Keratinocyte (primary cell): ENCODE results near the gene GPR176. TPM values are rescaled to one million over a fixed set of nuclear protein-coding genes. Genes with fewer than 3 reads are reported as not detected.

Source experiments
- DNase-seq: peaks from one replicate; pipeline ENCODE4 v3.0.0-alpha.2; 2011; ENCODE audit warnings: low read depth, missing footprints, low spot score
- FAIRE-seq: peaks from 2 replicates; lab custom pipeline; 2011; peaks lifted over from hg19 to GRCh38; lab: Jason Lieb, UNC
- H2AFZ ChIP-seq: 2 replicates; pipeline ENCODE4 v1.6.0; 2012; ENCODE audit warnings: low read length, control low read depth, inconsistent platforms; ENCODE audit not compliant: control insufficient read depth
- H3K27ac ChIP-seq: 2 replicates; pipeline ENCODE4 v1.5.1; 2011; ENCODE audit warnings: low read length; ENCODE audit not compliant: control insufficient read depth, insufficient read depth
- H3K27me3 ChIP-seq: 3 replicates; pipeline ENCODE4 v1.6.0; 2011; ENCODE audit warnings: low read length; ENCODE audit not compliant: control insufficient read depth, insufficient read depth; ENCODE audit errors: extremely low read depth
- H3K36me3 ChIP-seq, 2 experiments: 2 replicates in 1 of 2; 3 replicates in 1 of 2; pipeline ENCODE4 v1.5.1; 2011; ENCODE audit warnings: low read length in 2 of 2, mild to moderate bottlenecking in 1 of 2; ENCODE audit not compliant: control insufficient read depth in 2 of 2, insufficient read depth in 2 of 2; ENCODE audit errors: extremely low read depth in 1 of 2
- H3K4me1 ChIP-seq: 3 replicates; pipeline ENCODE4 v1.5.1; 2011; ENCODE audit warnings: low read length; ENCODE audit not compliant: control insufficient read depth, insufficient read depth; ENCODE audit errors: extremely low read depth
- H3K4me2 ChIP-seq: 3 replicates; pipeline ENCODE4 v1.6.0; 2011; ENCODE audit warnings: low read depth, low read length; ENCODE audit not compliant: control insufficient read depth, insufficient read depth; ENCODE audit errors: extremely low read depth
- H3K4me3 ChIP-seq, 3 experiments: fragments of 200-600 bp in 1 of 3; sonication (generic) in 1 of 3; 2 replicates in 2 of 3; 3 replicates in 1 of 3; pipeline ENCODE4 v1.5.1; 2011 to 2016; ENCODE audit warnings: low read length in 3 of 3, mild to moderate bottlenecking in 3 of 3, control low read depth in 2 of 3, inconsistent platforms in 1 of 3, low read depth in 1 of 3, mixed read lengths in 1 of 3, mixed run types in 1 of 3, moderate library complexity in 1 of 3; ENCODE audit not compliant: control insufficient read depth in 2 of 3, insufficient read depth in 2 of 3; ENCODE audit errors: extremely low read depth in 1 of 3
- H3K79me2 ChIP-seq: 2 replicates; pipeline ENCODE4 v1.6.0; 2012; ENCODE audit warnings: low read length; ENCODE audit not compliant: control insufficient read depth, insufficient read depth
- H3K9ac ChIP-seq: 3 replicates; pipeline ENCODE4 v1.6.0; 2011; ENCODE audit warnings: low read length; ENCODE audit not compliant: control insufficient read depth, insufficient read depth; ENCODE audit errors: extremely low read depth
- H3K9me1 ChIP-seq: 3 replicates; pipeline ENCODE4 v1.6.0; 2011; ENCODE audit warnings: low read length; ENCODE audit not compliant: control insufficient read depth, insufficient read depth; ENCODE audit errors: extremely low read depth
- H3K9me3 ChIP-seq: 2 replicates; pipeline ENCODE4 v1.5.1; 2012; ENCODE audit warnings: low read depth, low read length; ENCODE audit not compliant: control insufficient read depth
- H4K20me1 ChIP-seq: 3 replicates; pipeline ENCODE4 v1.6.0; 2011; ENCODE audit warnings: low read length; ENCODE audit not compliant: control insufficient read depth, insufficient read depth; ENCODE audit errors: extremely low read depth
- EZH2 ChIP-seq: IDR thresholded peaks from one replicate; pipeline ENCODE4 v1.6.1; 2012; ENCODE audit warnings: inconsistent platforms, mild to moderate bottlenecking, low read length, moderate library complexity
- dilution Hi-C: fragments of 300-500 bp; cut with MboI; formaldehyde crosslinking; loops from one replicate; pipeline ENCODE4 v1.7.0; 2020; ENCODE audit warnings: low sequenced_read_pairs; ENCODE audit not compliant: extremely low pct_ligation_motif_present
- polyA plus RNA-seq, 5 experiments: library from polyadenylated mRNA; depleted of rRNA in 3 of 5; stranded (reverse) in 3 of 5; stranded (forward) in 1 of 5; unstranded in 1 of 5; fragments of >200 nt; gene quantifications; 1 replicate in 1 of 5; 2 replicates in 3 of 5; 3 replicates in 1 of 5; pipeline versions ENCODE4 v1.2.1 to v1.2.3, GENCODE V29; 2011 to 2012; ENCODE audit warnings: missing spikeins in 2 of 5, low read depth in 1 of 5, low replicate concordance in 1 of 5
- TF ChIP-seq, protein P1 (sequence below), 3 experiments: IDR thresholded peaks in 1 of 3; conservative IDR thresholded peaks in 1 of 3; optimal IDR thresholded peaks in 1 of 3; 2 replicates in 2 of 3; 3 replicates in 1 of 3; pipeline versions ENCODE3 to v1.5.1; 2011; ENCODE audit warnings: low read length in 3 of 3, mild to moderate bottlenecking in 3 of 3, moderate library complexity in 2 of 3, control low read depth in 1 of 3, inconsistent platforms in 1 of 3; ENCODE audit not compliant: insufficient read depth in 2 of 3; ENCODE audit errors: extremely low read depth in 1 of 3

Gene GPR176
- polyA plus RNA-seq, 1 donor (not counting 4 experiments of a cell fraction or from before 2014, with no cell fraction given) = 12.5 TPM

GRCh38 chr15:39935241-39935640 lies 15.2 kb upstream of the GPR176 start:
- H4K20me1 ChIP-seq = peaks cover 8% of the 10 kb centered on the region
- TF ChIP-seq, protein P1, sequence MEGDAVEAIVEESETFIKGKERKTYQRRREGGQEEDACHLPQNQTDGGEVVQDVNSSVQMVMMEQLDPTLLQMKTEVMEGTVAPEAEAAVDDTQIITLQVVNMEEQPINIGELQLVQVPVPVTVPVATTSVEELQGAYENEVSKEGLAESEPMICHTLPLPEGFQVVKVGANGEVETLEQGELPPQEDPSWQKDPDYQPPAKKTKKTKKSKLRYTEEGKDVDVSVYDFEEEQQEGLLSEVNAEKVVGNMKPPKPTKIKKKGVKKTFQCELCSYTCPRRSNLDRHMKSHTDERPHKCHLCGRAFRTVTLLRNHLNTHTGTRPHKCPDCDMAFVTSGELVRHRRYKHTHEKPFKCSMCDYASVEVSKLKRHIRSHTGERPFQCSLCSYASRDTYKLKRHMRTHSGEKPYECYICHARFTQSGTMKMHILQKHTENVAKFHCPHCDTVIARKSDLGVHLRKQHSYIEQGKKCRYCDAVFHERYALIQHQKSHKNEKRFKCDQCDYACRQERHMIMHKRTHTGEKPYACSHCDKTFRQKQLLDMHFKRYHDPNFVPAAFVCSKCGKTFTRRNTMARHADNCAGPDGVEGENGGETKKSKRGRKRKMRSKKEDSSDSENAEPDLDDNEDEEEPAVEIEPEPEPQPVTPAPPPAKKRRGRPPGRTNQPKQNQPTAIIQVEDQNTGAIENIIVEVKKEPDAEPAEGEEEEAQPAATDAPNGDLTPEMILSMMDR (optimal IDR thresholded peaks at IDR 0.05 in 1 of 3, IDR thresholded peaks at IDR 0.05 in 1 of 3, conservative IDR thresholded peaks at IDR 0.05 in 1 of 3; ENCODE audit: extremely low read depth in 1 of 3, insufficient read depth in 2 of 3, low read length in 3 of 3) = no peak
- TF ChIP-seq EZH2 = no peak
- dilution Hi-C loops = no loop called here

DNA sequence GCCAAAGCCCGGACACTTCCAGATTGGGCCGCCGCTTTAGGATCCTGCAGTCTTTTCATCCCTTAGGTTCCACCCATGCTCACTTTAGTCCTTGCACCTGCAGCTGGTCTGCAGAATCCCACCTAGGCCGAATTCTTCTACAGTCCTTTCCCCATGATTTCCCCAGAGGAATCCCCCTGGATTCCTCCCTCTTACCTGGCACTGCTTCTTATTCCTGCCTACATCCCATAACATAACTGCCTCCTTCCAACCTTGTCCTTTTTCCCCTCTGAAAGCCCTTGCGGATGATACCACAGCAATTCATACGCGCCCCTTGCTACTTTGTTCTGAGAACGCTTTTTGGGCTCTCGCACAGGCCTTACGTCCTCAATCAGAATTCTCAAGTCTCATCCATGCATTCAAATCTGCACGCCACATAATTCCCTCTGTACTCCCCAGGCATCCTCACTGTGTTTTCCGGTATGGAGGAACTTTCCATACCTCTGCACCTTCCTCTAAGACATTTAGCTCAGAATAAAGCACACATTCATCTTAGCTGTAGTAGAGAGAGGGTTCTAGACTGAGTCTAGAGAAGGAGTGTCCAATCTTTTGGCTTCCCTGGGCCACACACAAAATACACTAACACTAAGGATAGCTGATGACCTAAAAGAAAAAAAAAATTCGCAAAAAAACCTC lies 14.5 kb upstream of the GPR176 start:
- TF ChIP-seq, protein P1 (optimal IDR thresholded peaks at IDR 0.05 in 1 of 3, IDR thresholded peaks at IDR 0.05 in 1 of 3, conservative IDR thresholded peaks at IDR 0.05 in 1 of 3; ENCODE audit: extremely low read depth in 1 of 3, insufficient read depth in 2 of 3, low read length in 3 of 3) = no peak
- no peak for TF ChIP-seq EZH2
- no peak for DNase-seq
- H4K20me1 ChIP-seq = peaks cover 8% of the 10 kb centered on the region
- peak overlapping the region; percentile 64 for H2AFZ ChIP-seq
- H3K9me3 ChIP-seq = no peaks in the 10 kb centered on the region
- H3K27ac ChIP-seq = peak overlapping the region; percentile 80
- H3K4me1 ChIP-seq = peaks cover 23% of the 10 kb centered on the region
- peak overlapping the region; percentile 95 for H3K4me2 ChIP-seq
- peak overlapping the region; percentile 89 for H3K9ac ChIP-seq
- H3K27me3 ChIP-seq = no peaks in the 10 kb centered on the region
- peak overlapping the region; percentile 78 to 95 (median 79) for H3K4me3 ChIP-seq
- H3K36me3 ChIP-seq = peaks cover 6 to 9% of the 10 kb centered on the region in 2 experiments
- H3K79me2 ChIP-seq = peaks cover 49% of the 10 kb centered on the region
- H3K9me1 ChIP-seq = no peaks in the 10 kb centered on the region
- dilution Hi-C loops = no loop called here
- no peak for FAIRE-seq

More at GRCh38 chr15:39935241-39935640, 15.2 kb upstream of the GPR176 start:
- DNase-seq (no peak), FAIRE-seq (no peak)
- H3K79me2 ChIP-seq = peaks cover 57% of the 10 kb centered on the region
- peak overlapping the region; percentile 80 for H3K27ac ChIP-seq
- H3K9ac ChIP-seq = peak overlapping the region; percentile 89
- H3K4me2 ChIP-seq = peak overlapping the region; percentile 95
- no peaks in the 10 kb centered on the region for H3K9me1 ChIP-seq
- peaks cover 23% of the 10 kb centered on the region for H3K4me1 ChIP-seq
- no peaks in the 10 kb centered on the region for H3K27me3 ChIP-seq
- peak overlapping the region; percentile 78 to 95 (median 79) for H3K4me3 ChIP-seq
- no peaks in the 10 kb centered on the region for H3K9me3 ChIP-seq
- peaks cover 8 to 11% of the 10 kb centered on the region in 2 experiments for H3K36me3 ChIP-seq
- no peak overlapping the region for H2AFZ ChIP-seq
